Activated T-cell treated with anti-CD3 and anti-CD28 coated beads, Interleukin-2, amount 50 U/mL, for 48 hours (primary cell): Measurements from ENCODE around the gene C9orf153.

ENCODE experiments used
- DNase-seq, 2 experiments: peaks; one replicate each; pipeline ENCODE4 v3.0.0-alpha.2; 2020

The C9orf153 gene

DNA sequence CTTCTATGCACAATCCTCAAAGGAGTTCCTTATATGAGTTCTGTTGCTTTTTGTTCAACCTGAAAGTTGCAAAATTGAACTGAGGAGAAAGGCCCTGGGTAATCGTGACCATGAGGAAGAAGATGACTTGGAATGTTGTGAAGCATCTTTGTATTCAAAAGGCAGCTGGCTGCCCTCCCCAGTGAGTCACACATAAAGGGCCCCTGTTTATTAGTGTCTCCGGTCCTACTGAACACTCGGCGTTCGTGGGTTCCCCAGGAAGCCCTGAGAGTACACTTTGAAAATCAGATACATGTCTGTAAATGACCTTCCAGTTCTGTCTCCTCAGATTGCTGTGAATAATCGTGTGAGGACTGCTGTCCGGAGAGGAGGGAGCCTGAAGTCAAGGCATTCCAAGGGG, 73.6 kb downstream of the C9orf153 start:
- no peak for DNase-seq

DNA sequence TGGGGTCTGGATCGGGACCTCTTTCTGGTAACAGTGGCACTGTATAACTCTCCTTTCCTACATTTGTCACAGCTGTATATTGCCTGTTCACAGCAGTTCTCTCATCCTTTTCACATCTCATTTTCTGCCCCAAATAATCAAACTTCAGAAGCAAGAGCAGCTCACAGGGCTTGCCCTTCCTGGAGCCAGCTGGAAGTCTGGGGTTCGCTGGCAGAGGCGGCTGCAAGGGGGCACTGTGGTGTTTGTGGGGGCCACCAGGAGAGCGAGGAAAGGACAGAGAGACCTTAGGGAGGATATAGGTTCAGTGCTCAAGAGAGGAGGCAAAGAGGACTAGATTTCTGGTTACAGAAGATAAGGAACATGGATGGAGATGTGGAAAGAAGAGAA, 75.3 kb downstream of the C9orf153 start:
- DNase-seq, result no peak

DNA sequence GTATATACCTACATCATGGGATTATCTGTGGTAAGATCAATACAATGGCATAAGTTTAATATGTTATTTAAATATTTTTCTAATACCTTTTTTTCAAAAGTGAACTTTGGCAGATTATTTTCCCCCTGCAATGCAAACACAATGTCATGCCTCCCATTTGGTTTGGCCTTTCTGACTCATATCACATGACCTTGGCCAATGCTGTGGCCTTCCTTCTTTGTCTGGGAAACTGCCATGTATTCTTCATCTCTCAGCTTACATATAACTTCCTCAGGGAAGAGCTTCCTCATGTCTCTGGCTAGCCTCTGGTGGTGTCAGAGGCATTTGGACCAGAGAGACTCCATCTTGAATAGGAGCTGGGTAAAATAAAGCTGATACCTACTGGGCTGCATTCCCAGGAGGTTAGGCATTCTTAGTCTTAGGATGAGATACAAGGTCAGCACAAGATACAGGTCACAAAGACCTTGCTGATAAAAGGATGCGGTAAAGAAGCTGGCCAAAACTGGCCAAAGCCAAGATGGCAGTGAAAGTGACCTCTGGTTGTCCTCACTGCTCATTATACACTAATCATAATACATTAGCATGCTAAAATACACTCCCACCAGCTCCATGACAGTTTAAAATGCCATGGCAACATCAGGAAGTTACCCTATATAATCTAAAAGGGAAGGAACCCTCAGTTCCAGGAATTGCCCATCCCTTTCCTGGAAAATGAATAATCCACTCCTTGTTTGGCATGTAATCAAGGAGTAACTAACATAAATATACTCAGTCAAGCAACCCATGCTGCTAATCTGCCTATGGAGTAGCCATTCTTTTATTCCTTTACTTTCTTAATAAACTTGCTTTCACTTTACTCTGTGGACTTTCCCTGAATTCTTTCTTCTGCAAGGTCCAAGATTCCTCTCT, 76.0 kb downstream of the C9orf153 start:
- no peak for DNase-seq

DNA sequence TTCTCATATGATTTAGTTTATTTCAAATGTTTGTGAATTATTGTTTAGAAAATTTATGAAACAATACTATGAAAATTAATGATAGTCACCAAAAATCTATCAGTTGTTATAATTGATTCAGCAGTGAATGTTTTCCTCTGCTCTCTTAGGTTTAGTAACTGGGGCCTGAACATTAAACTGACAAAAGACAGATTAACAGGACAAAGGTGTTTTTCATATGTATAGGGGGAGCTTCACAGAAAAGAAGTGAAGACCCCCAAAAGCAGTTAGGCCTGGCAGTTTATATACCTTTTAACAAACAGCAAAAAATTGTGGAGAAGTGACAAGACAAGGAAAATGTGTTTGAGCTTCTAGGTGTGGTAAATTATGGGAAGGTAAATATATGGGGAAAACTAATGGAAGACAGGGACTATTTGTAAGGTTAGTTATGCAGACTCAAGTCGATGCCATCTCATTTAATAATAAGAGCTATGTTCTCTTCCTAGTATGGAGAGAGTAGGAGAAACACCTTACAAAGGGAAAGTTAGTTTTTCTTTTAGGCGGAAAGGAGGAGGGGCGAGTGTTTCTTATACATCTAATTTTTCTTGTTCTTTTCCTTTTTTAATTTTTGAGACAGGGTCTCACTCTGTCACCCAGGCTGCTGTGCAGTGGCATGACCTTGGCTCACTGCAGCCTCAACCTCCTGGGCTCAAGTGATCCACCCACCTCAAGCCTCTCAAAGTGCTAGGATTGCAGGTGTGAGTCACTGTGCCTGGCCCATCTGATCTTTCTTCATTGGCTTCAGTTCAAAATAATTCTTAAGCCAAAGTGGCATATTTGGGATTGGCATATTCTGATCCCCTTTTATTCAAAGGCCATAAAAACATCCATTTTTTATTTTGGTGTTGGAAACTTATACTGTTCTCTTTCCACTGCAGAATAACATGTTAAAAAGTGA, 77.8 kb downstream of the C9orf153 start:
- no peak for DNase-seq

DNA sequence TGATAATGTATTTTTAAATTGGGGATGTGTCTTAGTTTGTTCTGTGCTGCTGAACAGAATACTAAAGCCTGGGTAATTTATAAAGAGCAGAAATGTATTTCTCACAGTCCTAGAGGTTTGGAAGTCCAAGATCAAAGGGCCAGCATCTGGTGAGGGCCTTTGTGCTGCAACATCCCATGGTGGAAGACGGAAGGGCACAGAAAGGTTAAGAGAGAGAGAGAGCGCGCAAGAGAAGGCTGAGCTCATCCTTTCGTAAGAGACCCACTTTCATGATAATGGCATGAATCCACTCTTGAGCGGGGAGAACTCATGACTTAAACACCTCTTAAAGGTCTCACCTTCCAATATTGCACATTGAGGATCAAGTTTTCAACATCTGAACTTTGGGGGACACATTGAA, 81.0 kb downstream of the C9orf153 start:
- no peak for DNase-seq

DNA sequence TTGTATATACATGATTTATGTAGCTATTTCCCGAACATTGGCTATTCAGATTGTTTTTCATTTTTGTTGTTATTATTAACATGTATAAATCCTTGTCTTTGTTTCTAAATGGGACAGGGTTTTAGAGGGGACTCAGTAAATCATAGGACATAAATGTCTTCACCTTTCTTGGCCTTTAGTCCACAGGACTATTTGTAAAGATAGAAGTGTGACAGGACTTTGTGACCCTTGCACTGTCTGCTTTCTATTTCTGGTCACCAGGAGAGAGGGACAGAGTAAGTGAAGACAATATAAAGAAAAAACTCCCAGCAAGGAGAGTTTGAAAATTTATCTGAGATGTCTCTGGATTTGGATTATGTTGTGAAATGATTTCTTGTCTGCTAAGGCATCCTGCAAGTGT, 81.5 kb downstream of the C9orf153 start:
- no peak for DNase-seq

DNA sequence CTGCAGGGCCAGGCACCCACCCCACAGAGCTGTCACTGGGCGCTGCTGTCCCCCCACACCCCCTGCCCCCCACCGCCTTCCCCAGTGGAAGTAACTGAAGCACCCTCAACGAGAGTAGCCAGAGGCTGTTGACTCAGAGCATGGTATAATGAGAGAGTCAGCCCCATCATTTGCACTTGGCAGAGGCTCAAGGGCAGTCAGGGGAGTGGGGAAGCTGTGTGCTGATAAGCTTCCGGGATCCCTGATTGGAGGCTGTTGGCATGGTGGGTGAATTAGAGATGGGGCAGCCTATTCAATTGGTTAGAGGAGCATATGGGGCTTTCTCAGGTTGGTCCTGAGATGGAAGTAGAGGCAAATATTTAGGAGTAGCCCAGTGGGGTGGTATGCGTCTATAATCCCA, 83.0 kb downstream of the C9orf153 start:
- DNase-seq, result no peak

DNA sequence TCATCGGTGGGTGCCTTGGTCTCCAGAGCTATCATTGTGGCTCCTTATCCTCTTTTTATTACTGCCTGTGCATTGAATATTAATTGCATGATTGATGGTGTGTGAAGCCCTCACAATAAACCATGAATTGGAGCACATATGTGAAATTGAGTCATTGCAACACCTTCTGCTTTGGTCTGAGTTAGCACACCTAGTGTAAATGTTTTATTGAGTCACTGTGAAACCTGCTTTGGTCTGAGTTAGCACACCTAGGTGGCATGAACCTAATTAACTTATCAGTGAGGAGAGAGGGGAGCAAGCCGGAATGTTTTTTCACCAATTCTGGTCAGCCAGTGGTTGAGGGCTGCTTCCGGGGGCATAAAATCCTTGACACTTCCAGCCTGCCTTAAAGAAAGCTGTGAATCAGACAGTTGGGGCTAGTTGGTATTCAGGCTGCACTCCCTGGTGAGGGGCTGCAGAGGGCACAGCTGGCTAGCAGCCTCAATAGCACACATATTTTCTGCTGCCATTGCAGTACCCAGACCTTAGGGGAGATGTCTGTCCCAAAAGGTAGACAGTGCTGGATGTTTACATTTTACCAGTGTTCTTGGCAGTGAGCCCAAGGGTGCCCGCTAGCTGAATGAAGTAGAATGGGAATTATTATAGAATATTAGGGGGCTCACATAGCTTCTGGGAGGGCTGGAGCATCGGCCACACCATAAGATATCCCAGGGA, 83.6 kb downstream of the C9orf153 start:
- DNase-seq, result no peak

DNA sequence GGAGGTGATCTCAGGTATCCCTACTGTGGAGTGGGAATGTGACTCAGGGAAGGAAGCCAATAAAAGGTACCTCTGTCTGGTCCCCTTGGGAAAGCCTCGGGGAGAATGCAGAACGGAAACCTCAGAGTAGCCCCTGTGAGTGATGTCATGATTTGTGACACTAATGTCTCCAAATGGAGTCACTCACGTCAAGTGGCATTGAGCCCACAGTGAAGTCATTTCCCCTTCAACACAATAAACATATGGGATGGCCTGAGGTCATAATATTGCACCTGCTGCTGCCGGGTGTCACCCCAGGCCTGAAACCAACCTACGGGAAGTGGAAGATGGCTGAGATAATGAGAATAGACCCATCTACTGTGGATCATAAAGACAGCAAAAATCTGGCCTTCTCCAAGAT, 84.2 kb downstream of the C9orf153 start:
- DNase-seq, result no peak
